Measurements from ENCODE around the gene CHCHD1.

DNA sequence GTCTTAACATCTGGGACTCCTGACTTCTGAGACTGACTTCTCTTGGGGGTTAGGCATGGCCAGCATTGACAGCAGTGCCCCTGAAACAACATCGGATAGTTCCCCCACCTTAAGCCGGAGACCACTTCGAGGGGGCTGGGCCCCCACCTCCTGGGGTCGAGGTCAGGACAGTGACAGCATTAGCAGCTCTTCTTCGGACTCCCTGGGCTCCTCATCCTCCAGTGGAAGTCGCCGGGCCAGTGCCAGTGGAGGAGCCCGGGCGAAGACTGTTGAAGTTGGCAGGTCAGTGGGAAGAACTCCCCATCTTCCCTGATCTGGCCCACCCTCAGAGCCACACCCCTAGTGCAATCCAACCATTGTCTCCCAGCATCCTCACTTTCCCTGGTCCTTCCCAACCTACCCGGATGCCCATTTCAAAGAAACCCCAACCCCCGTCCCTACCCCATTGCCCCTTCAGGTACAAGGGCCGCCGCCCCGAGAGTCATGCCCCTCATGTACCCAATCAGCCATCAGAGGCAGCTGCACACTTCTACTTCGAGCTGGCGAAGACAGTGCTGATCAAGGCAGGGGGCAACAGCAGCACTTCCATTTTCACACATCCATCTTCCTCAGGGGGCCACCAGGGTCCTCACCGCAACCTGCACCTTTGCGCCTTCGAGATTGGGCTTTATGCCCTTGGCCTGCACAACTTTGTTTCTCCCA is 15.6 kb downstream of the CHCHD1 start:
- TF ChIP-seq CTCF (conservative IDR thresholded peaks at IDR 0.05; ENCODE audit: low read length) (no peak), EZH2phosphoT487 (IDR thresholded peaks at IDR 0.05; ENCODE audit: borderline replicate concordance) (no peak)

Data from Loucy (cell line).